CD4-positive, alpha-beta memory T cell (primary cell): ENCODE results near the gene SKI. TPM values are rescaled to one million over a fixed set of nuclear protein-coding genes. Genes with fewer than 3 reads are reported as not detected.
"Not testable (repeated sequence)": the region's sequence is repeated elsewhere in the genome, so short reads cannot be mapped to it uniquely, and the experiment has no call there.

Experiments used
- CTCF ChIA-PET: fragments of 350-600 bp; sonication (Branson Sonifier 250); formaldehyde crosslinking; loops from one replicate; lab custom pipeline; 2021; ENCODE audit warnings: inconsistent platforms; ENCODE audit not compliant: partially characterized antibody; lab: Charles Lee
- POLR2A ChIA-PET: fragments of 350-600 bp; sonication (Branson Sonifier 250); formaldehyde crosslinking; loops from one replicate; lab custom pipeline; 2021; ENCODE audit not compliant: partially characterized antibody; lab: Charles Lee
- DNase-seq, 5 donors: peaks; one replicate each; pipeline versions ENCODE4 v3.0.0 to v3.0.0-alpha.2; 2020 to 2022; ENCODE audit warnings: mixed read lengths in 1 of 5
- H3K27ac ChIP-seq: one replicate; pipeline ENCODE4 v1.7.0; 2013; ENCODE audit warnings: low read depth, low read length
- H3K27me3 ChIP-seq: 2 replicates; pipeline ENCODE4 v1.7.0; 2013; ENCODE audit warnings: mild to moderate bottlenecking, low read length, moderate library complexity; ENCODE audit not compliant: insufficient read depth
- H3K36me3 ChIP-seq: 2 replicates; pipeline ENCODE4 v1.7.0; 2013; ENCODE audit warnings: mild to moderate bottlenecking, low read length, moderate library complexity; ENCODE audit not compliant: insufficient read depth
- H3K4me1 ChIP-seq: 2 replicates; pipeline ENCODE4 v1.7.0; 2013; ENCODE audit warnings: mild to moderate bottlenecking, low read length, moderate library complexity; ENCODE audit not compliant: insufficient read depth
- H3K4me3 ChIP-seq, 2 donors: one replicate each; pipeline ENCODE4 v1.7.0; 2013; ENCODE audit warnings: low read length in 2 of 2, mild to moderate bottlenecking in 1 of 2
- H3K9me3 ChIP-seq, 2 donors: one replicate each; pipeline ENCODE4 v1.7.0; 2013; ENCODE audit warnings: low read length in 2 of 2, control low read depth in 1 of 2; ENCODE audit not compliant: control insufficient read depth in 1 of 2
- H3K27ac Mint-ChIP-seq, 7 donors: one replicate each; pipeline ENCODE4 v1.8.0; 2020 to 2021; ENCODE audit warnings: mixed read lengths in 7 of 7, mild to moderate bottlenecking in 6 of 7, inconsistent platforms in 3 of 7, moderate library complexity in 3 of 7
- H3K27me3 Mint-ChIP-seq, 2 donors: one replicate each; pipeline ENCODE4 v1.8.0; 2020 to 2021; ENCODE audit warnings: mixed read lengths in 2 of 2
- H3K36me3 Mint-ChIP-seq, 2 donors: one replicate each; pipeline ENCODE4 v1.8.0; 2020 to 2021; ENCODE audit warnings: mixed read lengths in 2 of 2, inconsistent platforms in 1 of 2, mild to moderate bottlenecking in 1 of 2
- H3K4me1 Mint-ChIP-seq, 4 donors: one replicate each; pipeline ENCODE4 v1.8.0; 2020 to 2021; ENCODE audit warnings: mixed read lengths in 4 of 4, mild to moderate bottlenecking in 1 of 4
- H3K4me3 Mint-ChIP-seq, 8 donors: one replicate each; pipeline ENCODE4 v1.8.0; 2020 to 2021; ENCODE audit warnings: mixed read lengths in 8 of 8, mild to moderate bottlenecking in 7 of 8, moderate library complexity in 6 of 8, inconsistent platforms in 3 of 8
- H3K9me3 Mint-ChIP-seq, 8 donors: one replicate each; pipeline ENCODE4 v1.8.0; 2020 to 2021; ENCODE audit warnings: mixed read lengths in 8 of 8, mild to moderate bottlenecking in 5 of 8, inconsistent platforms in 3 of 8, moderate library complexity in 1 of 8
- intact Hi-C: fragments of 100-400 bp; cut with micrococcal nuclease; formaldehyde crosslinking; loops from one replicate; pipeline ENCODE4 v1.15.1; 2023
- polyA plus RNA-seq, 2 donors: library from polyadenylated mRNA; unstranded; fragments of 300-500 nt; fragmentation: Illumina TruSeq; gene quantifications; one replicate each; pipeline ENCODE4 v1.2.3, GENCODE V29; 2021
- total RNA-seq, 2 experiments: library from RNA; stranded (reverse); gene quantifications; one replicate each; pipeline ENCODE4 v1.2.3, GENCODE V29; 2021

Gene SKI
- total and polyA plus RNA-seq, 4 experiments from 2014 or later = 0.08 to 104 (median 48.5) TPM

GRCh38 chr1:2295526-2295925 lies 67.4 kb downstream of the SKI start:
- Histone ChIP-seq H3K4me1 (peaks cover 99% of the 10 kb centered on the region), H3K36me3 (no peaks in the 10 kb centered on the region), H3K27ac (no peak overlapping the region), H3K4me3 (no peak overlapping the region), H3K27me3 (no peaks in the 10 kb centered on the region), H3K9me3 (no peaks in the 10 kb centered on the region)
- ChIA-PET POLR2A (interaction anchor here (0.6 kb wide), 1 partner anchor 10 kb away, joined by 4 read pairs; no protein-coding TSS in a partner anchor), CTCF (interaction anchor here (0.6 kb wide), 1 partner anchor 36 kb away, joined by 3 read pairs; no protein-coding TSS in a partner anchor)
- Mint-ChIP-seq H3K4me1 (peaks cover 37 to 100% (median 76%) of the 10 kb centered on the region in 4 donors), H3K9me3 (peaks cover 0 to 2% (median 0%) of the 10 kb centered on the region in 8 donors), H3K27ac (peak overlapping the region in 6 of 7 donors; percentile 66 to 99 (median 94)), H3K4me3 (peak overlapping the region in 5 of 8 donors; percentile 13 to 67 (median 33)), H3K27me3 (no peaks in the 10 kb centered on the region), H3K36me3 (peaks cover 0 to 25% of the 10 kb centered on the region in 2 donors)
- intact Hi-C loops = no loop called here
- DNase-seq = no peak

- H3K4me1 Mint-ChIP-seq = peaks cover 30 to 100% (median 73%) of the 10 kb centered on the region in 4 donors
- peaks cover 0 to 23% of the 10 kb centered on the region in 2 donors for H3K36me3 Mint-ChIP-seq
- POLR2A ChIA-PET, H3K9me3 ChIP-seq, H3K9me3 Mint-ChIP-seq, H3K27me3 ChIP-seq, H3K36me3 ChIP-seq, H3K4me3 ChIP-seq, intact Hi-C loops, H3K27ac ChIP-seq, H3K27me3 Mint-ChIP-seq: not testable (repeated sequence)
- peak overlapping the region; percentile 86 to 99 (median 93) for H3K27ac Mint-ChIP-seq
- peak in 1 of 5 donors; percentile 26 for DNase-seq
- H3K4me1 ChIP-seq = peaks cover 99% of the 10 kb centered on the region
- CTCF ChIA-PET = interaction anchor here (0.6 kb wide), 1 partner anchor 35 kb away, joined by 3 read pairs; no protein-coding TSS in a partner anchor
- peak overlapping the region in 6 of 8 donors; percentile 36 to 64 (median 53) for H3K4me3 Mint-ChIP-seq
Measured at GRCh38 chr1:2296211-2296610, 68.1 kb downstream of the SKI start.

- peak overlapping the region in 6 of 8 donors; percentile 36 to 64 (median 53) for H3K4me3 Mint-ChIP-seq
Measured at GRCh38 chr1:2296614-2297013, 68.5 kb downstream of the SKI start.

GRCh38 chr1:2297246-2298011 lies 69.3 kb downstream of the SKI start:
- Mint-ChIP-seq H3K4me1 (peaks cover 25 to 98% (median 70%) of the 10 kb centered on the region in 4 donors), H3K4me3 (peak overlapping the region in 1 of 8 donors; percentile 35)

More at GRCh38 chr1:2296614-2297013, 68.5 kb downstream of the SKI start:
- Mint-ChIP-seq H3K36me3 (peaks cover 0 to 26% of the 10 kb centered on the region in 2 donors), H3K27ac (peak overlapping the region; percentile 86 to 99 (median 93)), H3K4me1 (peaks cover 30 to 100% (median 73%) of the 10 kb centered on the region in 4 donors), H3K9me3 (peaks cover 0 to 2% (median 0%) of the 10 kb centered on the region in 8 donors), H3K27me3 (no peaks in the 10 kb centered on the region)
- Histone ChIP-seq H3K36me3 (no peaks in the 10 kb centered on the region), H3K4me3 (no peak overlapping the region), H3K27me3 (no peaks in the 10 kb centered on the region), H3K27ac (no peak overlapping the region), H3K4me1 (peaks cover 99% of the 10 kb centered on the region), H3K9me3 (no peaks in the 10 kb centered on the region)
- CTCF ChIA-PET = no interaction called here
- intact Hi-C loops = no loop called here
- POLR2A ChIA-PET = no interaction called here
- DNase-seq = no peak

GRCh38 chr1:2298685-2299084 lies 70.6 kb downstream of the SKI start:
- ChIA-PET CTCF (interaction anchor here (1.2 kb wide), 1 partner anchor 17 kb away, joined by 3 read pairs; no protein-coding TSS in a partner anchor), POLR2A (interaction anchor here (0.9 to 4.8 kb wide), 5 partner anchors 8 to 67 kb away, joined by 3 to 111 read pairs (median 44); no protein-coding TSS in a partner anchor)
- Histone ChIP-seq H3K4me1 (peaks cover 90% of the 10 kb centered on the region), H3K4me3 (no peak overlapping the region), H3K27ac (peak overlapping the region; percentile 96), H3K9me3 (no peaks in the 10 kb centered on the region), H3K36me3 (peaks cover 13% of the 10 kb centered on the region), H3K27me3 (no peaks in the 10 kb centered on the region)
- Mint-ChIP-seq H3K4me3 (peak overlapping the region; percentile 32 to 79 (median 53)), H3K27me3 (no peaks in the 10 kb centered on the region), H3K9me3 (peaks cover 0 to 2% (median 0%) of the 10 kb centered on the region in 8 donors), H3K4me1 (peaks cover 21 to 94% (median 66%) of the 10 kb centered on the region in 4 donors), H3K36me3 (peaks cover 0 to 30% of the 10 kb centered on the region in 2 donors), H3K27ac (peak overlapping the region; percentile 91 to 99 (median 96))
- intact Hi-C loops = no loop called here
- no peak for DNase-seq

More at GRCh38 chr1:2297246-2298011, 69.3 kb downstream of the SKI start:
- H3K9me3 Mint-ChIP-seq = peaks cover 0 to 2% (median 0%) of the 10 kb centered on the region in 8 donors
- Histone ChIP-seq H3K9me3 (no peaks in the 10 kb centered on the region), H3K4me1 (peaks cover 99% of the 10 kb centered on the region), H3K27ac (no peak overlapping the region), H3K4me3 (no peak overlapping the region), H3K27me3 (no peaks in the 10 kb centered on the region), H3K36me3 (peaks cover 2% of the 10 kb centered on the region)
- ChIA-PET CTCF (no interaction called here), POLR2A (interaction anchor here (0.5 to 0.9 kb wide), 2 partner anchors 9 to 72 kb away, joined by 3 to 4 read pairs; no protein-coding TSS in a partner anchor)
- no peaks in the 10 kb centered on the region for H3K27me3 Mint-ChIP-seq
- peak overlapping the region; percentile 55 to 99 (median 89) for H3K27ac Mint-ChIP-seq
- intact Hi-C loops = no loop called here
- peaks cover 0 to 26% of the 10 kb centered on the region in 2 donors for H3K36me3 Mint-ChIP-seq
- DNase-seq = no peak

- POLR2A ChIA-PET = interaction anchor here (2.8 to 4.8 kb wide), 4 partner anchors 9 to 67 kb away, joined by 37 to 111 read pairs (median 52); no protein-coding TSS in a partner anchor
Measured at GRCh38 chr1:2299131-2299627, 71.1 kb downstream of the SKI start.

More at GRCh38 chr1:2299131-2299627, 71.1 kb downstream of the SKI start:
- peaks cover 0 to 30% of the 10 kb centered on the region in 2 donors for H3K36me3 Mint-ChIP-seq
- Histone ChIP-seq H3K36me3 (peaks cover 18% of the 10 kb centered on the region), H3K27ac (peak overlapping the region; percentile 96), H3K9me3 (no peaks in the 10 kb centered on the region), H3K4me1 (peaks cover 86% of the 10 kb centered on the region), H3K4me3 (peak overlapping the region in 1 of 2 donors; percentile 47), H3K27me3 (no peaks in the 10 kb centered on the region)
- no peaks in the 10 kb centered on the region for H3K27me3 Mint-ChIP-seq
- CTCF ChIA-PET = interaction anchor here (1.0 to 1.3 kb wide), 4 partner anchors 16 to 104 kb away, joined by 3 to 6 read pairs (median 4); partner anchors contain the start of gene FAAP20
- DNase-seq = no peak
- H3K4me1 Mint-ChIP-seq = peaks cover 21 to 90% (median 62%) of the 10 kb centered on the region in 4 donors
- peak overlapping the region; percentile 99 to 100 (median 99) for H3K27ac Mint-ChIP-seq
- peak overlapping the region; percentile 35 to 79 (median 62) for H3K4me3 Mint-ChIP-seq
- intact Hi-C loops = no loop called here
- no peaks in the 10 kb centered on the region for H3K9me3 Mint-ChIP-seq
